A673 (cell line): Measurements from ENCODE around the gene SUPT20HL2.

Experiments used
- EZH2 ChIP-seq: fragments of 200-600 bp; sonication (generic); IDR thresholded peaks from 2 replicates; pipeline ENCODE4 v1.6.1; 2017; ENCODE audit warnings: borderline replicate concordance, low read depth, mild to moderate bottlenecking, mixed read lengths, antibody characterized with exemption, low read length; ENCODE audit not compliant: poor library complexity, severe bottlenecking
- TF ChIP-seq, protein P1 (sequence below): fragments of 300-800, 200-600 bp; sonication (generic); conservative IDR thresholded peaks from 2 replicates; pipeline ENCODE4 v1.5.1; 2017; ENCODE audit warnings: low read depth, mild to moderate bottlenecking, antibody characterized with exemption, low read length, moderate library complexity, mixed read lengths

DNA sequence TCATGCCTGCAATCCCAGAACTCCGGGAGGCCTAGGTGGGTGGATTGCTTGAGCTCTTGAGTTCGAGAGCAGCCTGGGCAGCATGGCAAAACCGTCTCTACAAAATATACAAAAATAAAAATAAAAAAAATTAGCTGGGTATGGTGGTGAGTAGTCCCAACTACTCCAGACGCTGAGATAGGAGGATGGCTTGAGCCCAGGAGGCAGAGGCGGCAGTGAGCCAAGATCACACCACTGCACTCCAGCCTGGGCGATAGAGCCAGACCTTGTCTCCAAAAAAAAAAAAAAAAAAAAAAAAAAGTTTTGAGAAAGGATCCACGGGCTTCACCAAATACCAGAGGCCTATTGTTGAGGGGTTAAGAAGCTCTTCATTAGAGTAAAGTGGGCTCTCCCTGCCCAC, 8.0 kb downstream of the SUPT20HL2 start:
- no peak for TF ChIP-seq EZH2
- TF ChIP-seq, protein P1, sequence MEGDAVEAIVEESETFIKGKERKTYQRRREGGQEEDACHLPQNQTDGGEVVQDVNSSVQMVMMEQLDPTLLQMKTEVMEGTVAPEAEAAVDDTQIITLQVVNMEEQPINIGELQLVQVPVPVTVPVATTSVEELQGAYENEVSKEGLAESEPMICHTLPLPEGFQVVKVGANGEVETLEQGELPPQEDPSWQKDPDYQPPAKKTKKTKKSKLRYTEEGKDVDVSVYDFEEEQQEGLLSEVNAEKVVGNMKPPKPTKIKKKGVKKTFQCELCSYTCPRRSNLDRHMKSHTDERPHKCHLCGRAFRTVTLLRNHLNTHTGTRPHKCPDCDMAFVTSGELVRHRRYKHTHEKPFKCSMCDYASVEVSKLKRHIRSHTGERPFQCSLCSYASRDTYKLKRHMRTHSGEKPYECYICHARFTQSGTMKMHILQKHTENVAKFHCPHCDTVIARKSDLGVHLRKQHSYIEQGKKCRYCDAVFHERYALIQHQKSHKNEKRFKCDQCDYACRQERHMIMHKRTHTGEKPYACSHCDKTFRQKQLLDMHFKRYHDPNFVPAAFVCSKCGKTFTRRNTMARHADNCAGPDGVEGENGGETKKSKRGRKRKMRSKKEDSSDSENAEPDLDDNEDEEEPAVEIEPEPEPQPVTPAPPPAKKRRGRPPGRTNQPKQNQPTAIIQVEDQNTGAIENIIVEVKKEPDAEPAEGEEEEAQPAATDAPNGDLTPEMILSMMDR = no peak
